HepG2 (cell line): ENCODE data around the gene CCL23. TPM values are rescaled to one million over a fixed set of nuclear protein-coding genes. Genes with fewer than 3 reads are reported as not detected.

Experiments used
- ATAC-seq: fragments of 200-7000 bp; cut with Tn5 transposase; 3 replicates; pipeline ENCODE4 v1.9.1; 2020; ENCODE audit warnings: mild to moderate bottlenecking, moderate library complexity
- BruUV-seq: library from RNA; stranded (reverse); fragments of 400-500 nt; replicated peaks from 2 replicates; lab custom pipeline; 2021; lab: Mats Ljungman, UMichigan
- CTCF ChIA-PET: fragments of 300-600 bp; formaldehyde crosslinking; extraction: SDS; loops from one replicate; lab custom pipeline; 2021; ENCODE audit warnings: low total read pairs, inconsistent platforms, low intra/inter-chr PET ratio; lab: Yijun Ruan, JAX
- POLR2A ChIA-PET: fragments of 350-600 bp; sonication (Branson Sonifier 250); formaldehyde crosslinking; loops from one replicate; lab custom pipeline; 2020; ENCODE audit warnings: antibody characterized with exemption, inconsistent platforms; lab: Yijun Ruan, JAX
- DNase-seq: peaks from one replicate; pipeline ENCODE4 v3.0.0-alpha.2; 2015; ENCODE audit warnings: low spot score
- FAIRE-seq: peaks from 3 replicates; lab custom pipeline; 2011; peaks lifted over from hg19 to GRCh38; lab: Jason Lieb, UNC
- H2AFZ ChIP-seq: one replicate; pipeline ENCODE4 v1.6.1; 2011; ENCODE audit warnings: low read length, inconsistent platforms
- H3K27ac ChIP-seq: fragments of 300-600 bp; 3 replicates; pipeline ENCODE4 v1.8.0; 2011; ENCODE audit warnings: mixed run types, mild to moderate bottlenecking, mixed read lengths, low read length, inconsistent platforms; ENCODE audit not compliant: insufficient read depth; ENCODE audit errors: extremely low read length
- H3K27me3 ChIP-seq, 2 experiments: fragments of 200-600 bp in 1 of 2; 2 replicates in 1 of 2; 3 replicates in 1 of 2; pipeline versions ENCODE4 v1.6.0 to v1.8.0; 2011; ENCODE audit warnings: low read length in 2 of 2, mild to moderate bottlenecking in 2 of 2, moderate library complexity in 2 of 2, inconsistent platforms in 1 of 2; ENCODE audit not compliant: insufficient read depth in 2 of 2, control insufficient read depth in 1 of 2
- H3K36me3 ChIP-seq, 2 experiments: fragments of 200-600 bp in 1 of 2; replicated peaks in 1 of 2; 2 replicates in 1 of 2; 3 replicates in 1 of 2; pipeline versions ENCODE4 v1.5.1 to v1.8.0; 2011; ENCODE audit warnings: low read length in 2 of 2, inconsistent platforms in 1 of 2; ENCODE audit not compliant: insufficient read depth in 2 of 2, control insufficient read depth in 1 of 2
- H3K4me1 ChIP-seq: 2 replicates; pipeline ENCODE4 v1.5.1; 2012; ENCODE audit warnings: low read length, inconsistent platforms; ENCODE audit not compliant: insufficient read depth
- H3K4me2 ChIP-seq: 2 replicates; pipeline ENCODE4 v1.6.0; 2011; ENCODE audit warnings: low read depth, low read length, inconsistent platforms
- H3K4me3 ChIP-seq, 3 experiments: fragments of 200-600 bp in 1 of 3; sonication (generic), shearing (Covaris generic) in 1 of 3; replicated peaks in 1 of 3; 2 replicates each; pipeline ENCODE4 v1.5.1; 2011 to 2016; ENCODE audit warnings: low read length in 3 of 3, inconsistent platforms in 2 of 3, low read depth in 2 of 3, mild to moderate bottlenecking in 2 of 3, control low read depth in 1 of 3, mixed read lengths in 1 of 3; ENCODE audit not compliant: insufficient read depth in 1 of 3
- H3K79me2 ChIP-seq: one replicate; pipeline ENCODE4 v1.6.1; 2011; ENCODE audit warnings: low read length, inconsistent platforms; ENCODE audit not compliant: insufficient read depth
- H3K9ac ChIP-seq: 2 replicates; pipeline ENCODE4 v1.6.0; 2011; ENCODE audit warnings: mild to moderate bottlenecking, low read depth, low read length, inconsistent platforms; ENCODE audit not compliant: insufficient read depth
- H3K9me3 ChIP-seq: 2 replicates; pipeline ENCODE4 v1.5.1; 2012; ENCODE audit warnings: mild to moderate bottlenecking, low read length
- H4K20me1 ChIP-seq: 2 replicates; pipeline ENCODE4 v1.6.0; 2011; ENCODE audit warnings: inconsistent platforms, mild to moderate bottlenecking, low read length, moderate library complexity; ENCODE audit not compliant: insufficient read depth
- ARID4A ChIP-seq: sonication (generic); formaldehyde crosslinking; IDR thresholded peaks from 2 replicates; pipeline ENCODE4 v1.5.0; 2020; ENCODE audit warnings: mild to moderate bottlenecking, missing genetic modification reagents, borderline replicate concordance
- RFX3 ChIP-seq: IDR thresholded peaks from 2 replicates; pipeline ENCODE4 v1.6.1; 2016; ENCODE audit warnings: missing biosample characterization, missing genetic modification reagents
- SP2 ChIP-seq: sonication (generic); formaldehyde crosslinking; IDR thresholded peaks from 2 replicates; pipeline ENCODE4 v1.5.1; 2020; ENCODE audit warnings: mild to moderate bottlenecking, missing genetic modification reagents
- ZC3H4 ChIP-seq: sonication (generic); formaldehyde crosslinking; IDR thresholded peaks from 2 replicates; pipeline ENCODE4 v1.4.0; 2020; ENCODE audit warnings: missing genetic modification reagents, borderline replicate concordance
- ZIK1 ChIP-seq: sonication (generic); formaldehyde crosslinking; IDR thresholded peaks from 2 replicates; pipeline ENCODE4 v1.5.0; 2020; ENCODE audit warnings: mild to moderate bottlenecking, low read depth, missing genetic modification reagents, borderline replicate concordance
- ZNF468 ChIP-seq: sonication (generic); formaldehyde crosslinking; IDR thresholded peaks from 2 replicates; pipeline ENCODE4 v1.8.0; 2022; ENCODE audit warnings: mild to moderate bottlenecking, moderate library complexity, missing genetic modification reagents
- ZNF577 ChIP-seq: sonication (generic); formaldehyde crosslinking; IDR thresholded peaks from 2 replicates; pipeline ENCODE4 v1.4.0; 2020; ENCODE audit warnings: mild to moderate bottlenecking, low read depth, missing genetic modification reagents, borderline replicate concordance
- WGBS: methylation state at CpG from one replicate; pipeline ENCODE4 v1.1.6; 2017; ENCODE audit warnings: low lambda C conversion rate; 5-methylcytosine and 5-hydroxymethylcytosine counted together
- in situ Hi-C: cut with HindIII; loops from 2 replicates; pipeline ENCODE4 v1.10.0; 2017; ENCODE audit warnings: low pct_unique_long_range_greater_than_20kb; ENCODE audit not compliant: extremely low pct_ligation_motif_present
- intact Hi-C: fragments of 100-400 bp; cut with micrococcal nuclease; formaldehyde crosslinking; loops from one replicate; pipeline ENCODE4 v1.10.0; 2022; ENCODE audit not compliant: unreplicated experiment
- polyA plus RNA-seq, 8 experiments: library from polyadenylated mRNA; depleted of rRNA in 3 of 8; stranded (reverse) in 7 of 8; unstranded in 1 of 8; fragments of >200 nt; fragmentation: Illumina TruSeq in 4 of 8; extraction: Trizol in 4 of 8; gene quantifications; 2 replicates each; pipeline versions ENCODE4 v1.2.1 to v1.2.3, GENCODE V29; 2011 to 2016; ENCODE audit warnings: low read depth in 4 of 8, missing spikeins in 1 of 8, mixed read lengths in 1 of 8; ENCODE audit not compliant: insufficient read depth in 1 of 8
- total RNA-seq, 5 experiments: library from RNA; depleted of rRNA; stranded (reverse); fragments of >200 nt; fragmentation: Illumina TruSeq; extraction: Trizol; gene quantifications; 2 replicates each; pipeline ENCODE4 v1.2.3, GENCODE V29; 2016; ENCODE audit warnings: low read depth in 1 of 5

Gene CCL23
- total and polyA plus RNA-seq, 2 of the 13 experiments (the other 11 are each of a cell fraction or from before 2014, with no cell fraction given) = not detected

DNA sequence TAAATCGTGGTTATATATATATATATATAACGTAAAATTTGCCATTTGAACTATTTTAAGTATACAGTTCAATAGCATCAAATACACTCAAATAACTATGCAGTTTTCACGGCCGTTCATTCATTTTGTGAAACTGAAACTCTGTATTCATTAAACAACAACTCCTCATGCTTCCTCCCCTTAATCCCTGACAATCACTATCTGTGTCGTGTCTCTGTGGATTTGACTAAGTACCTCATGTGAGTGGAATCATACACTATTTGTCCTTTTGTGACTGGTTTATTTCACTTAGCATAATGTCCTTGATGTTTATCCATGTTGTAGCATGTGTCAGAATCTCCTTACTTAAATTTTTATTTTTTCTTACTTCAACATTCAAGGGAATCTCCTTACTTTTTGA lies 2.8 kb downstream of the CCL23 start (continued):
- no peak for TF ChIP-seq ZNF468
- TF ChIP-seq ARID4A (CRISPR knock-in tag) = no peak
- TF ChIP-seq, all 625 proteins: peak for 0

DNA sequence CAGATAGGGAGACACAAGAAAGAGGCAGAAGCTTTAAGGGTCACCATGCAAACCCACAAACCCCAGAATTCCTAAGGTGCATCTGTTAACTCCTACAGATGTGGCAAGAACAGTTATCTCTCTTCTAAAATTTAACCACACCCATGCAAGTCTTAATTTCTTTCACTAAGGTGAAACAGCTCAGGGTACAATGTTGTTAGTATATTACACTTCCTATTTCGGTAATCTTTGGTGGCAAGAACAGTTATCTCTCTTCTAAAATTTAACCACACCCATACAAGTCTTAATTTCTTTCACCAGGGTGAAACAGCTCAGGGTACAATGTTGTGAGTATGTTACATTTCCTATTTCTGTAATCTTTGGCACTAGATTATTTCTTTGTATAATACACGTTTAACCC lies 6.6 kb downstream of the CCL23 start:
- 80% methylated on average over 2 of the region's 2 CpGs for WGBS
- H3K4me1 ChIP-seq = peaks cover 31% of the 10 kb centered on the region
- in situ Hi-C loops = no loop called here
- intact Hi-C loops = no loop called here
- no peak for TF ChIP-seq SP2
- TF ChIP-seq RFX3 (CRISPR knock-in tag) = no peak
- no peak for TF ChIP-seq ZC3H4 (CRISPR knock-in tag)
- no peak for TF ChIP-seq ZNF577 (CRISPR knock-in tag)
- no peak for TF ChIP-seq ZIK1
- H3K9ac ChIP-seq = no peak overlapping the region
- no peaks in the 10 kb centered on the region for H3K27me3 ChIP-seq
- no peaks in the 10 kb centered on the region for H4K20me1 ChIP-seq
- ATAC-seq (no peak), DNase-seq (no peak), FAIRE-seq (no peak)
- H3K36me3 ChIP-seq = no peaks in the 10 kb centered on the region
- ChIA-PET CTCF (no interaction called here), POLR2A (interaction anchor here (0.9 kb wide), 1 partner anchor 10 kb away, joined by 4 read pairs; the partner anchor contains the start of gene CCL15)
- peaks cover 4% of the 10 kb centered on the region; the same call in 1 of the 2 replicates for H3K9me3 ChIP-seq
- H2AFZ ChIP-seq = no peak overlapping the region
- no peaks in the 10 kb centered on the region for H3K79me2 ChIP-seq
- H3K4me3 ChIP-seq = no peak overlapping the region
- H3K27ac ChIP-seq = no peak overlapping the region
- no peak overlapping the region for H3K4me2 ChIP-seq
- BruUV-seq = no TSS peak
